GM12878 (cell line): ENCODE data around the gene ROR2. TPM values are rescaled to one million over a fixed set of nuclear protein-coding genes. Genes with fewer than 3 reads are reported as not detected.

ENCODE experiments used
- ATAC-seq: fragments of 200-7000 bp; cut with Tn5 transposase; 3 replicates; pipeline ENCODE4 v1.9.1; 2020; ENCODE audit warnings: mild to moderate bottlenecking, moderate library complexity
- BruUV-seq: library from RNA; stranded (reverse); fragments of 400-500 nt; replicated peaks from 2 replicates; lab custom pipeline; 2021; lab: Mats Ljungman, UMichigan
- CTCF ChIA-PET: fragments of 300-600 bp; sonication (Branson Sonifier 250); formaldehyde crosslinking; extraction: SDS; loops from one replicate; lab custom pipeline; 2021; ENCODE audit warnings: inconsistent platforms; lab: Yijun Ruan, JAX
- POLR2A ChIA-PET: fragments of 350-600 bp; formaldehyde crosslinking; extraction: SDS; loops from one replicate; lab custom pipeline; 2021; ENCODE audit warnings: inconsistent platforms; lab: Charles Lee
- RAD21 ChIA-PET: fragments of 300-600 bp; sonication (Branson Sonifier 250); formaldehyde crosslinking; loops from one replicate; lab custom pipeline; 2023; ENCODE audit warnings: antibody characterized with exemption; ENCODE audit not compliant: unreplicated experiment; lab: Charles Lee
- SMC1A ChIA-PET: fragments of 300-600 bp; sonication (Branson Sonifier 250); formaldehyde crosslinking; loops from one replicate; lab custom pipeline; 2023; ENCODE audit not compliant: unreplicated experiment, uncharacterized antibody; lab: Charles Lee
- DNase-seq: peaks from one replicate; pipeline ENCODE4 v3.0.0-alpha.2; 2011; ENCODE audit warnings: low read depth, low spot score
- FAIRE-seq: peaks from 3 replicates; lab custom pipeline; 2011; peaks lifted over from hg19 to GRCh38; lab: Jason Lieb, UNC
- H2AFZ ChIP-seq: 2 replicates; pipeline ENCODE4 v1.6.0; 2011; ENCODE audit warnings: low read depth, low read length, control low read depth; ENCODE audit not compliant: control insufficient read depth
- H3K27ac ChIP-seq: 2 replicates; pipeline ENCODE4 v1.5.1; 2011; ENCODE audit warnings: control low read depth; ENCODE audit not compliant: control insufficient read depth, insufficient read depth
- H3K27me3 ChIP-seq, 2 experiments: replicated peaks in 1 of 2; 2 replicates each; pipeline versions ENCODE4 v1.6.0 to v1.6.1; 2011; ENCODE audit warnings: low read length in 1 of 2; ENCODE audit not compliant: control insufficient read depth in 2 of 2, insufficient read depth in 2 of 2
- H3K36me3 ChIP-seq, 2 experiments: 2 replicates each; pipeline ENCODE4 v1.5.1; 2011; ENCODE audit warnings: low read length in 1 of 2; ENCODE audit not compliant: control insufficient read depth in 2 of 2, insufficient read depth in 2 of 2
- H3K4me1 ChIP-seq: 2 replicates; pipeline ENCODE4 v1.6.1; 2011; ENCODE audit warnings: mild to moderate bottlenecking, low read length, moderate library complexity, mixed read lengths; ENCODE audit not compliant: control insufficient read depth, insufficient read depth
- H3K4me2 ChIP-seq: 2 replicates; pipeline ENCODE4 v1.6.0; 2011; ENCODE audit warnings: control low read depth; ENCODE audit not compliant: control insufficient read depth, insufficient read depth
- H3K4me3 ChIP-seq: fragments of 200-600 bp; sonication (generic); 2 replicates; pipeline ENCODE4 v1.5.1; 2016
- H3K79me2 ChIP-seq: 2 replicates; pipeline ENCODE4 v1.6.0; 2011; ENCODE audit warnings: low read length; ENCODE audit not compliant: control insufficient read depth, insufficient read depth
- H3K9ac ChIP-seq: 2 replicates; pipeline ENCODE4 v1.8.0; 2011; ENCODE audit warnings: low read length, control low read depth, mixed read lengths; ENCODE audit not compliant: control insufficient read depth, insufficient read depth
- H3K9me3 ChIP-seq: replicated peaks from 3 replicates; pipeline ENCODE4 v1.5.1; 2011; ENCODE audit warnings: mild to moderate bottlenecking, low read length; ENCODE audit not compliant: control insufficient read depth, insufficient read depth
- H4K20me1 ChIP-seq: 2 replicates; pipeline ENCODE4 v1.6.0; 2011; ENCODE audit not compliant: control insufficient read depth, insufficient read depth
- CBFB ChIP-seq: IDR thresholded peaks from 2 replicates; pipeline ENCODE4 v1.6.1; 2016; ENCODE audit warnings: antibody characterized with exemption, low read depth
- EED ChIP-seq: sonication (generic); IDR thresholded peaks from 2 replicates; pipeline ENCODE4 v1.6.1; 2016; ENCODE audit warnings: antibody characterized with exemption, low read depth
- IRF4 ChIP-seq: IDR thresholded peaks from 2 replicates; pipeline ENCODE4 v1.6.1; 2011; ENCODE audit warnings: low read depth, low read length
- JUNB ChIP-seq: IDR thresholded peaks from 2 replicates; pipeline ENCODE4 v1.6.1; 2016; ENCODE audit warnings: antibody characterized with exemption, mild to moderate bottlenecking
- NRF1 ChIP-seq: conservative IDR thresholded peaks from 2 replicates; pipeline ENCODE4 v1.6.1; 2011; ENCODE audit warnings: mild to moderate bottlenecking, low read depth, low read length, improper control_type of control experiment
- POU2F2 ChIP-seq: IDR thresholded peaks from 3 replicates; pipeline ENCODE4 v1.6.1; 2011; ENCODE audit warnings: low read depth, mild to moderate bottlenecking, low read length, borderline replicate concordance
- SMAD5 ChIP-seq: IDR thresholded peaks from 2 replicates; pipeline ENCODE4 v1.6.1; 2016; ENCODE audit warnings: antibody characterized with exemption, low read depth
- TARDBP ChIP-seq: IDR thresholded peaks from 2 replicates; pipeline ENCODE4 v1.6.1; 2016; ENCODE audit warnings: borderline replicate concordance
- TCF7 ChIP-seq: IDR thresholded peaks from 2 replicates; pipeline ENCODE4 v1.6.1; 2014; ENCODE audit warnings: antibody characterized with exemption, borderline replicate concordance
- WGBS: methylation state at CpG from one replicate; pipeline ENCODE4 v1.1.6; 2016; ENCODE audit warnings: low lambda C conversion rate; ENCODE audit not compliant: insufficient replicate concordance, insufficient coverage; ENCODE audit errors: missing lambda C conversion rate; 5-methylcytosine and 5-hydroxymethylcytosine counted together
- in situ Hi-C: fragments of 300-500 bp; cut with MboI; formaldehyde crosslinking; loops from 9 replicates; pipeline ENCODE4 v1.14.3; 2018; ENCODE audit warnings: mixed read lengths
- intact Hi-C: fragments of 100-400 bp; cut with micrococcal nuclease; formaldehyde crosslinking; loops from one replicate; pipeline ENCODE4 v1.14.2; 2022; ENCODE audit not compliant: unreplicated experiment
- polyA plus RNA-seq, 11 experiments: library from polyadenylated mRNA; depleted of rRNA in 4 of 11; unstranded in 6 of 11; stranded (reverse) in 5 of 11; fragments of >200 nt; fragmentation: Nextera tagmentation in 4 of 11; fragmentation: Illumina TruSeq in 1 of 11; extraction: Ambion mirVana in 4 of 11; extraction: Trizol in 1 of 11; gene quantifications; 1 replicate in 1 of 11; 2 replicates in 10 of 11; pipeline versions ENCODE4 v1.2.1 to v1.2.3, GENCODE V29; 2011 to 2016; ENCODE audit warnings: inconsistent platforms in 2 of 11, missing spikeins in 2 of 11, low read depth in 1 of 11
- total RNA-seq, 4 experiments: library from RNA; depleted of rRNA in 3 of 4; stranded (reverse); fragments of >200 nt in 3 of 4; fragmentation: Illumina TruSeq in 1 of 4; extraction: Trizol in 1 of 4; gene quantifications; 2 replicates each; pipeline versions ENCODE4 v1.2.1 to v1.2.3, GENCODE V29; 2013 to 2021
- TF ChIP-seq, protein P1 (sequence below): fragments of 450-650 bp; IDR thresholded peaks from 2 replicates; pipeline ENCODE4 v1.6.1; 2018; ENCODE audit warnings: borderline replicate concordance, mild to moderate bottlenecking; ENCODE audit not compliant: partially characterized antibody
- TF ChIP-seq, protein P2 (sequence below): fragments of 450-650 bp; IDR thresholded peaks from 2 replicates; pipeline ENCODE4 v1.6.1; 2018; ENCODE audit warnings: mild to moderate bottlenecking, low read depth, moderate library complexity; ENCODE audit not compliant: partially characterized antibody

The ROR2 gene
- total and polyA plus RNA-seq, 10 of the 15 experiments (the other 5 are each of a cell fraction or from before 2014, with no cell fraction given): 0.03 to 0.05 TPM; not detected in 8

DNA sequence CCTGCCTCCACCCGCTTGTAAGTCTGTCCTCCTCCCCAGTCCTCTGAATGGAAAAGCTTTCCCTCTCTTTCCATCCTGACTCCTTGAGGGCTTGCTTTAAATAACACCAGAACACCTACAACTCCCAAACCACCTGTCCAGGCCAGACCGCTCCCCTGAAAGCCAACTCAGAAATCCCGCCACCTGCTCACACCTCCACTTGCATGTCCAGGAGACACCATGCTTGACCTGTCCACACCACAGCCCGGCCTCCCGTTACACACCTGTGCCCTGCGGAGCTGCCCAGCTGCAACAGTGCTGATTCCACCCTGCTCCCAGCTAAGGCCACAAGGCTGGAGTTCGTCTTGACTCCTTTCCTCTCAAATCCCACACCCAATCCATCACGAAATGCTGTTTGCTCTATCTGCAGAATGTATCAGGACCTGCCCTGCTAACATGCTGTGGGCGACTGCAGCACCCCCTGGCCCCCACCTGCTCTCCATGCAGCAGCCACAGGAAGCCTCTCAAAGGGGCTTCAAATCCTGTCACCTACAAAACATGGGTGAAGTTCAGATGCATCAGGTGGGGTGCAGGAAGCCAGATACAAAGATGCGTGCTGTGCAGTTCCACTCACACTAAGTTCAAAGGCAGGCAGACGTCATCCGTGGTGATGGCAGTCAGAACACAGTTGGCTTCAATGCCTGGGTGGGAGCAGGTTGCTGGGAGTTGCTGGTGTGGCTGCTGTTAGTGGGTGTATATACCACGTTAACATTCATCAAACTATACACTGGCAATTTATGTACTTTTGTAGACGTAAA is 166.0 kb downstream of the ROR2 start:
- ChIA-PET POLR2A (no interaction called here), CTCF (no interaction called here), RAD21 (no interaction called here), SMC1A (no interaction called here)
- H3K27me3 ChIP-seq: peaks cover 0 to 5% of the 10 kb centered on the region in 2 experiments; a peak in 2 of 4 replicates
- no peak overlapping the region for H3K9ac ChIP-seq
- in situ Hi-C loops (no loop called here), intact Hi-C loops (no loop called here)
- H3K27ac ChIP-seq: no peak overlapping the region
- DNase-seq: no peak
- no peaks in the 10 kb centered on the region for H3K4me1 ChIP-seq
- no peak overlapping the region for H3K4me2 ChIP-seq
- H3K4me3 ChIP-seq: no peak overlapping the region
- BruUV-seq: no TSS peak
- no peaks in the 10 kb centered on the region for H3K79me2 ChIP-seq
- WGBS: 44% methylated on average over 14 of the region's 14 CpGs
- no peaks in the 10 kb centered on the region for H3K9me3 ChIP-seq
- H2AFZ ChIP-seq: no peak overlapping the region
- TF ChIP-seq JUNB (no peak), NRF1 (no peak), EED (no peak), CBFB (no peak), POU2F2 (no peak), IRF4 (no peak), SMAD5 (no peak), TCF7 (no peak), TARDBP (no peak)
- TF ChIP-seq, protein P1, sequence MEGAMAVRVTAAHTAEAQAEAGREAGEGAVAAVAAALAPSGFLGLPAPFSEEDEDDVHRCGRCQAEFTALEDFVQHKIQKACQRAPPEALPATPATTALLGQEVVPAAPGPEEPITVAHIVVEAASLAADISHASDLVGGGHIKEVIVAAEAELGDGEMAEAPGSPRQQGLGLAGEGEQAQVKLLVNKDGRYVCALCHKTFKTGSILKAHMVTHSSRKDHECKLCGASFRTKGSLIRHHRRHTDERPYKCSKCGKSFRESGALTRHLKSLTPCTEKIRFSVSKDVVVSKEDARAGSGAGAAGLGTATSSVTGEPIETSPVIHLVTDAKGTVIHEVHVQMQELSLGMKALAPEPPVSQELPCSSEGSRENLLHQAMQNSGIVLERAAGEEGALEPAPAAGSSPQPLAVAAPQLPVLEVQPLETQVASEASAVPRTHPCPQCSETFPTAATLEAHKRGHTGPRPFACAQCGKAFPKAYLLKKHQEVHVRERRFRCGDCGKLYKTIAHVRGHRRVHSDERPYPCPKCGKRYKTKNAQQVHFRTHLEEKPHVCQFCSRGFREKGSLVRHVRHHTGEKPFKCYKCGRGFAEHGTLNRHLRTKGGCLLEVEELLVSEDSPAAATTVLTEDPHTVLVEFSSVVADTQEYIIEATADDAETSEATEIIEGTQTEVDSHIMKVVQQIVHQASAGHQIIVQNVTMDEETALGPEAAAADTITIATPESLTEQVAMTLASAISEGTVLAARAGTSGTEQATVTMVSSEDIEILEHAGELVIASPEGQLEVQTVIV: no peak
- TF ChIP-seq, protein P2, sequence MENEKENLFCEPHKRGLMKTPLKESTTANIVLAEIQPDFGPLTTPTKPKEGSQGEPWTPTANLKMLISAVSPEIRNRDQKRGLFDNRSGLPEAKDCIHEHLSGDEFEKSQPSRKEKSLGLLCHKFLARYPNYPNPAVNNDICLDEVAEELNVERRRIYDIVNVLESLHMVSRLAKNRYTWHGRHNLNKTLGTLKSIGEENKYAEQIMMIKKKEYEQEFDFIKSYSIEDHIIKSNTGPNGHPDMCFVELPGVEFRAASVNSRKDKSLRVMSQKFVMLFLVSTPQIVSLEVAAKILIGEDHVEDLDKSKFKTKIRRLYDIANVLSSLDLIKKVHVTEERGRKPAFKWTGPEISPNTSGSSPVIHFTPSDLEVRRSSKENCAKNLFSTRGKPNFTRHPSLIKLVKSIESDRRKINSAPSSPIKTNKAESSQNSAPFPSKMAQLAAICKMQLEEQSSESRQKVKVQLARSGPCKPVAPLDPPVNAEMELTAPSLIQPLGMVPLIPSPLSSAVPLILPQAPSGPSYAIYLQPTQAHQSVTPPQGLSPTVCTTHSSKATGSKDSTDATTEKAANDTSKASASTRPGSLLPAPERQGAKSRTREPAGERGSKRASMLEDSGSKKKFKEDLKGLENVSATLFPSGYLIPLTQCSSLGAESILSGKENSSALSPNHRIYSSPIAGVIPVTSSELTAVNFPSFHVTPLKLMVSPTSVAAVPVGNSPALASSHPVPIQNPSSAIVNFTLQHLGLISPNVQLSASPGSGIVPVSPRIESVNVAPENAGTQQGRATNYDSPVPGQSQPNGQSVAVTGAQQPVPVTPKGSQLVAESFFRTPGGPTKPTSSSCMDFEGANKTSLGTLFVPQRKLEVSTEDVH: no peak
- H4K20me1 ChIP-seq: no peaks in the 10 kb centered on the region
- ATAC-seq: no peak
- no peaks in the 10 kb centered on the region for H3K36me3 ChIP-seq
- no peak for FAIRE-seq
